HFF-Myc (cell line): ENCODE measurements around the gene SLC28A3.

Source experiments
- DNase-seq: peaks from one replicate; pipeline ENCODE4 v3.0.0-alpha.2; 2011; ENCODE audit warnings: low read depth; ENCODE audit errors: extremely low read depth
- H3K4me3 ChIP-seq: replicated peaks from 2 replicates; pipeline ENCODE4 v1.5.1; 2011; ENCODE audit warnings: low read depth, mild to moderate bottlenecking, control low read depth, low read length
- CTCF ChIP-seq: IDR thresholded peaks from 2 replicates; pipeline ENCODE4 v1.5.1; 2012; ENCODE audit warnings: mild to moderate bottlenecking, low read depth, low read length, control low read depth; ENCODE audit errors: missing control alignments

Gene SLC28A3

GRCh38 chr9:84318981-84319380 is 21.6 kb downstream of the SLC28A3 start:
- no peak for DNase-seq
- no peak overlapping the region for H3K4me3 ChIP-seq
- TF ChIP-seq CTCF: no peak

GRCh38 chr9:84317563-84317962 is 23.0 kb downstream of the SLC28A3 start:
- no peak for DNase-seq
- no peak overlapping the region for H3K4me3 ChIP-seq
- TF ChIP-seq CTCF: no peak

DNA sequence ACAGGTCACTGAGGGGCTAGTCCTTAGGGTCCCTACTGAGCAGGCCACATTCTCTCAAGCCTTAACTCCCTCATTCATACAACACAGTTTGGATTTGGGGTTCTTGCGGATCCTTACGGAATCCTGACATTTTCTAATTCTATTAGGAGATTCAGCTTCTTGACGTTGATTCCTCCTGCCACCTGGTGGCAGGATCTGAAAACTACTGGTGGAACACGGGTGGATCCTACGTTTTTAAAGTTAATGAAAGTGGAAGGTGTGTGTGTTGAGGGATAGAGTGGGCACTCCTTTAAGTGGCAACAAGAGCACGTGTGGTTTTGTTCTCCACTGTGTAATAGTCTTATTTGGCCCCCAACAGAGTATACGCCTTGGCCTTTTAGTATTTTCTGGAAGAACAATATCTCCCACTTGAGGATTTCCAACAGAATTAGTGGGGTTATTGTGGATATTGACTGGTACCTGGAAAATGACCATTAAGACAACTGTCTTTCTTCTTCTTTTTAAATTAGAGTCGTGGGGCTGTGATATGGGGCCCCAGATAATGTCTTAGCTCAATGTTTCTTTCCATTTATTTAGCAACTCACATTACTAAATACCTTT is 25.2 kb downstream of the SLC28A3 start:
- no peak overlapping the region for H3K4me3 ChIP-seq
- DNase-seq: peak; percentile 24
- peak; percentile 74 for TF ChIP-seq CTCF

GRCh38 chr9:84314306-84314705 is 26.3 kb downstream of the SLC28A3 start:
- no peak for DNase-seq
- no peak for TF ChIP-seq CTCF

DNA sequence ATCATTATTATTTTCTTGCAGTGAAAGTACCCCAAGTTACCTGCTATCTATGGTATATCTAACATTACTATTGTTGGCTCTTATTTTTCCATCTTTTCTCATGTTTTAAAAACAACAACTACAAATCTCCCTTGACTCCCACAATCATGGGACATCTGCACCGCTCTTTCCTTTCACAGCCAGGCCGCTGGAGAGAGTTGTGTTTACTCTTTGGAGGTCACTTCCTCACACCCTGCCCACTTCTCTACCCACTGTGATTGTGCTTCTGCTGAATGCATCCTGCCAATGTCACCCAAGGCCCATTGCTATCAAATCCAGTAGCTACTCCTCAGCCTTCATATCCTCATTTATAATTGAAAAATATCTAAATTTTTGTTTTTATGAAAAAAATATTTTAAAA is 29.7 kb downstream of the SLC28A3 start:
- no peak for TF ChIP-seq CTCF
- no peak overlapping the region for H3K4me3 ChIP-seq
- DNase-seq: no peak

More at GRCh38 chr9:84314306-84314705, 26.3 kb downstream of the SLC28A3 start:
- H3K4me3 ChIP-seq: no peak overlapping the region

GRCh38 chr9:84305497-84306131 is 34.9 kb downstream of the SLC28A3 start:
- no peak for DNase-seq
- no peak for TF ChIP-seq CTCF
- no peak overlapping the region for H3K4me3 ChIP-seq
